Pancreas (tissue), 10 donors: ENCODE results near the gene RHOD. TPM values are rescaled to one million over a fixed set of nuclear protein-coding genes. Genes with fewer than 3 reads are reported as not detected.
A peak's percentile ranks its signal among the peaks of the same experiment; 100 is the strongest.

Experiments
- ATAC-seq, 4 donors: fragments of 200-7000 bp; cut with Tn5 transposase; one replicate each; pipeline versions ENCODE4 v1.8.0 to v1.9.1; 2020; ENCODE audit warnings: mild to moderate bottlenecking in 4 of 4, moderate library complexity in 4 of 4
- DNase-seq, 6 donors: peaks; one replicate each; pipeline ENCODE4 v3.0.0-alpha.2; 2020
- FAIRE-seq: peaks from 2 replicates; lab custom pipeline; 2012; peaks lifted over from hg19 to GRCh38; lab: Jason Lieb, UNC
- H3K27ac ChIP-seq, 4 donors: fragments of 200-600 bp; sonication (generic); 1 replicate in 3 of 4; 2 replicates in 1 of 4; pipeline versions ENCODE4 v1.5.0 to v1.8.0; 2020
- H3K27me3 ChIP-seq, 4 donors: fragments of 200-600 bp; one replicate each; pipeline ENCODE4 v1.8.0; 2021
- H3K36me3 ChIP-seq, 3 donors: fragments of 200-600 bp; sonication (generic) in 1 of 3; one replicate each; pipeline versions ENCODE4 v1.5.0 to v1.8.0; 2020 to 2021
- H3K4me1 ChIP-seq, 3 donors: fragments of 200-600 bp; one replicate each; pipeline ENCODE4 v1.8.0; 2021
- H3K4me3 ChIP-seq, 4 donors: fragments of 200-600 bp; sonication (generic) in 2 of 4; one replicate each; pipeline versions ENCODE4 v1.5.0 to v1.8.0; 2020 to 2021
- H3K9me3 ChIP-seq, 4 donors: fragments of 200-600 bp; one replicate each; pipeline ENCODE4 v1.8.0; 2021
- WGBS, 2 donors: extraction: QIAGEN DNeasy Blood & Tissue Kit; methylation state at CpG; one replicate each; pipeline ENCODE4 v1.1.7; 2013; 5-methylcytosine and 5-hydroxymethylcytosine counted together
- intact Hi-C, 3 donors: fragments of 100-400 bp; cut with DNase I; formaldehyde crosslinking; loops; one replicate each; pipeline versions ENCODE4 v1.11.1 to v1.14.2; 2022
- polyA plus RNA-seq, 2 donors: library from polyadenylated mRNA; stranded (reverse); fragments of 200-250 nt; gene quantifications; one replicate each; pipeline ENCODE4 v1.2.3, GENCODE V29; 2013
- total RNA-seq, 6 donors: library from RNA; stranded (reverse); fragmentation: NEBNext Ultra II Directional in 4 of 6; extraction: Animal tissue kit (Norgen Biotek cat#: 25700) in 4 of 6; gene quantifications; one replicate each; pipeline versions ENCODE4 v1.2.1 to v1.2.4, GENCODE V29; 2021 to 2023
- TF ChIP-seq, protein P1 (sequence below), 4 donors: fragments of 200-600 bp; sonication (generic) in 3 of 4; IDR thresholded peaks; one replicate each; pipeline versions ENCODE4 v1.5.0 to v1.8.0; 2021; ENCODE audit warnings: antibody characterized with exemption in 4 of 4
- donor health status: healthy with polysubstance abuse.
- donor health status: DM: no; HTN: no; CAD: no; lungs with moderate emphysema.
- donor health status: DM: no; HTN: no; CAD: no.
- donor health status: control.
- donor health status: control.
- donor health status: Bipolar disorder and iron deficiency.
- donor health status: DM: yes; HTN: yes; CAD: no.
- donor health status: DM: no; HTN: no; CAD: no.
- donor health status: DM: no; HTN: no; CAD: no.
- donor health status: DM: yes; HTN: yes; CAD: no.

Gene RHOD
- total and polyA plus RNA-seq, 8 donors = 14.9 to 45.8 (median 18.6) TPM

DNA sequence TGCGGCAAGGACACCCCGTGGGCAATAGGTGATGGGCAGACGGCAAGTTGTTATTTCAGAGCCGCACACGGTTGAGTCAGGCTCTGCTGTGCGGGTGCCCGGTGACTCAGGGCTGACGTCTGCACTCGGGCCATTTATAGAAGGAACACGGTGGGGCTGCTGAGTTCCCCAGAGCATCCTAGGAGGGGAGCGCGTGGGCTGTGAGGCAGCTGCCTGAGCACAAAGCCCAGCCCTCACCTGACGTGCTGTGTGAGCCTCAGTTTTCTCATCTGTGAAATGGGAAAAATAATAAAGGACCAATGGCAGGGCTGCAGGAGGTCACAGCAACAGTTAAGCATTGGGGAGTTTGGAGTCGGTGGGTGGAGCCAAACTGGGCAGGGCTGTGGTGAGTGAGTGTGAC lies 11.3 kb upstream of the RHOD start:
- ATAC-seq = no peak
- Histone ChIP-seq H3K27me3 (no peaks in the 10 kb centered on the region), H3K9me3 (no peaks in the 10 kb centered on the region), H3K27ac (no peak overlapping the region), H3K36me3 (no peaks in the 10 kb centered on the region), H3K4me3 (no peak overlapping the region), H3K4me1 (no peaks in the 10 kb centered on the region)
- intact Hi-C loops = no loop called here
- TF ChIP-seq, protein P1, sequence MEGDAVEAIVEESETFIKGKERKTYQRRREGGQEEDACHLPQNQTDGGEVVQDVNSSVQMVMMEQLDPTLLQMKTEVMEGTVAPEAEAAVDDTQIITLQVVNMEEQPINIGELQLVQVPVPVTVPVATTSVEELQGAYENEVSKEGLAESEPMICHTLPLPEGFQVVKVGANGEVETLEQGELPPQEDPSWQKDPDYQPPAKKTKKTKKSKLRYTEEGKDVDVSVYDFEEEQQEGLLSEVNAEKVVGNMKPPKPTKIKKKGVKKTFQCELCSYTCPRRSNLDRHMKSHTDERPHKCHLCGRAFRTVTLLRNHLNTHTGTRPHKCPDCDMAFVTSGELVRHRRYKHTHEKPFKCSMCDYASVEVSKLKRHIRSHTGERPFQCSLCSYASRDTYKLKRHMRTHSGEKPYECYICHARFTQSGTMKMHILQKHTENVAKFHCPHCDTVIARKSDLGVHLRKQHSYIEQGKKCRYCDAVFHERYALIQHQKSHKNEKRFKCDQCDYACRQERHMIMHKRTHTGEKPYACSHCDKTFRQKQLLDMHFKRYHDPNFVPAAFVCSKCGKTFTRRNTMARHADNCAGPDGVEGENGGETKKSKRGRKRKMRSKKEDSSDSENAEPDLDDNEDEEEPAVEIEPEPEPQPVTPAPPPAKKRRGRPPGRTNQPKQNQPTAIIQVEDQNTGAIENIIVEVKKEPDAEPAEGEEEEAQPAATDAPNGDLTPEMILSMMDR (IDR thresholded peaks at IDR 0.05) = no peak
- 61 to 68% methylated on average over 14 of the region's 14 CpGs for WGBS, 2 donors
- DNase-seq = no peak
- FAIRE-seq = no peak

DNA sequence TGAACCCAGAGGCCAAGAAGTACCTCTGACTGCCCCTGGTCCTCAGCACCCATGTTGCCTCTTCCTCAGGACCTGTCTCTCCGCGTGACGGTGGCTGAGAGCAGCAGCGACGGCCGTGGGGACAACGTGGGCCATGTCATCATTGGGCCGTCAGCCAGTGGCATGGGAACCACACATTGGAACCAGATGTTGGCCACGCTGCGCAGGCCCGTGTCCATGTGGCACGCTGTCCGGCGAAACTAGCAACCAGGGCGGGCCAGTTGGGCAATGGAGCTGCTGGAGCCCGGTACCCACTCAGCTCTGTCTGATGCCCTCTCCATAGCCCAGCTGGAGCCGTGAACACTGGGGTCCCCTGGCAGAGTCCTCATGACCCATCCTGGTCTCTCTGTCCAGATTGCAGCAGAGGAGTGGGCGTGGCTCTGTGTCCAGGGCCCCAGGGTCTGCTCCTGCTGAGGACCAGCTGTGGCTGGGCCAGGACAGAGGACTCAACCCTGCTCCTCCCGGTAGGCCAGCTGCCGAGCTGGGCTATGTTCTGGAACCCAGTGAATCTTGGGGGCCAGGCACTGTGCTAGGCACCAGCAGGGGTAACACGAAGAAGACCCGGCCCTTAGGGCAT lies 8.0 kb upstream of the RHOD start:
- no peak for DNase-seq
- H3K9me3 ChIP-seq = no peaks in the 10 kb centered on the region
- 88 to 92% methylated on average over 22 of the region's 22 CpGs for whole genome bisulfite sequencing, 2 donors
- TF ChIP-seq, protein P1 (IDR thresholded peaks at IDR 0.05) = no peak
- H3K36me3 ChIP-seq = no peaks in the 10 kb centered on the region
- intact Hi-C loops = no loop called here
- no peak overlapping the region for H3K4me3 ChIP-seq
- no peak for FAIRE-seq
- H3K4me1 ChIP-seq = no peaks in the 10 kb centered on the region
- H3K27ac ChIP-seq = no peak overlapping the region
- no peak for ATAC-seq
- H3K27me3 ChIP-seq = no peaks in the 10 kb centered on the region

DNA sequence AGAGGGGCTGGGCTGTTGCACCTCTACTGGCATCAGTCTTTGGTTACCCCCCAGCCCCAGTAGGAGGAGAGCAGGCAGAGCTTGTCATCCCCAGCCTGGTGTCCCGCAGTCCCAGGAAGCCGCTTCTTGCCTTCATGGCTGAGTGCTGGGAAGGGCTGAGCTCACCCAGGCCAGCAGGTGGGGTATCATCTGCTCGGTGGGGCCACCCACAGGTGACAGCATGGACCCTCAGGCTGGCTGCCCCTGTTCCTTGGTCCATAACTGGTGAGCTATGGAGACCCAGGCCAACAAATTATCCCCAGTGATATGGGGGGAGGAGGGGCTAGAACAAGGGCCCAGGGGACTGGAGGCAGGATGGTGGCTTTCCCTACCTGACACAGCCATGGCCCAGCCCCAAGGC lies 6.5 kb upstream of the RHOD start:
- peak in 1 of 6 donors; percentile 57 for DNase-seq
- no peak overlapping the region for H3K27ac ChIP-seq
- intact Hi-C loops = no loop called here
- H3K4me3 ChIP-seq = no peak overlapping the region
- peaks cover 7 to 10% (median 9%) of the 10 kb centered on the region in 3 donors for H3K4me1 ChIP-seq
- TF ChIP-seq, protein P1 (IDR thresholded peaks at IDR 0.05) = no peak
- ATAC-seq = no peak
- WGBS, 2 donors = 84 to 91% methylated on average over 3 of the region's 3 CpGs
- no peaks in the 10 kb centered on the region for H3K36me3 ChIP-seq
- H3K9me3 ChIP-seq = no peaks in the 10 kb centered on the region
- no peaks in the 10 kb centered on the region for H3K27me3 ChIP-seq
- FAIRE-seq = no peak

DNA sequence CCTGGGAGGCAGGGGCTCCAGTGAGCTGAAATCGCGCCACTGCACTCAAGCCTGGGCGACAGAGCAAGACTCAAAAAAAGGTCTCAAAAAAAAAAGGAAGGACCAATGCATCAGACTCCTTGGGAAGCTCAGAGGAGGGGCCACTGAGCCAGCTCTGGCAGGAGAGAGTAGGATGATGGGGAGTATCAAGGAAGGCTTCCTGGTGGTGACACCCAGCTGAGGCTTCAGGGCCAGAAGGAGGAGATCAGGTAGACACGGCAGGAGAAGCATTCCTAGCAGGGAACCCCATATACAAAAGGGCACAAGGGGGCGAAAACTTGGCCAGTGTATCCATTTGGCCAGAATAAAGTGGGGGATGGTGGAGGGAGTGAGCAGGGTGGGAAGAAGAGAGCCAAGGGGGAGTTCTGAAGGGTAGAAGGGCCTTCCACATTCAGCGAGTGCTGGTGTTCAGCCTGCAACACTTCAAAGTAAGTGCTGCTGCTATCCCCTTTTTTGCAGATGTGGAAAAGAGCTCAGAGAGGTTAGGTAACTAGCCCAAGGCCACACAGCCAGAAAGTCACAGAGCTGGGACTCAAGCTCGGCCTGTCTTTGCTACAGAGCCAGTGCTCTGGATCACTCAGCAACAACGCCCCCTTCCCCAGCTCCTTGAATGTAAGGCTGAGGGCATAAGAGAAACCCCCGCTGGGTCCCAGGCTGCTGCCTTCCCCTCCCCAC lies 5.3 kb upstream of the RHOD start:
- 85 to 90% methylated on average over 9 of the region's 9 CpGs for WGBS, 2 donors
- ATAC-seq = no peak
- FAIRE-seq = no peak
- Histone ChIP-seq H3K4me3 (no peak overlapping the region), H3K4me1 (peaks cover 18 to 22% (median 19%) of the 10 kb centered on the region in 3 donors), H3K36me3 (no peaks in the 10 kb centered on the region), H3K27ac (no peak overlapping the region), H3K27me3 (no peaks in the 10 kb centered on the region), H3K9me3 (no peaks in the 10 kb centered on the region)
- intact Hi-C loops = no loop called here
- no peak for DNase-seq
- TF ChIP-seq, protein P1 (IDR thresholded peaks at IDR 0.05) = no peak

DNA sequence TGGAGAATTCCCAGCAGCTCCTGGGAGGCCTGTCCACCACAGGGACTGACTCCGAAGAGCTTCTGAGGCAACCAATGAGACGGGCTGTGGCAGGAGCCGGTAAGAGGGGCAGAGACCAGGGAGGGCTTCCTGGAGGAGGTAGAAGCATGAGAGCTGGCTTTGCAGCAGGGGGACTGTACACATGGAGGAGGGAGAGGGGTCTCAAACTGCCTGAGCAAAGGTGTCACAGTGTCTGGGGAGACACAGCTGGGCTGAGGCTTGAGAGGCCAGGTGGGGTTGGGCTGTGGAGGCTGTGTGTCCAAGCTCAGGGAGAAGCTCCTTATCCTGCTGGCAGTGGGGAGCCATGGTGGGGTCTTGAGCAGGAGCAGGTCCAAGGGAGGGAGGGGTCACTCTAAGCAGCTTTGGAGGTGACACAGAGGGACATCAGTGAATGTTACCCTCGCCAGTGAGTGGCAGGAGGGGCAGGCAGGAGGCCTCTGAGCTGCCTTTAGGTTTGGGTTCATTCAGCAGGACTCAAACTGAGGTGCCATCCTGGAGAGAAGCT lies 4.6 kb upstream of the RHOD start:
- no peaks in the 10 kb centered on the region for H3K27me3 ChIP-seq
- ATAC-seq (no peak), DNase-seq (no peak), FAIRE-seq (no peak)
- H3K4me1 ChIP-seq = peaks cover 19 to 23% (median 20%) of the 10 kb centered on the region in 3 donors
- no peaks in the 10 kb centered on the region for H3K36me3 ChIP-seq
- 87 to 88% methylated on average over 4 of the region's 4 CpGs for WGBS, 2 donors
- intact Hi-C loops = no loop called here
- TF ChIP-seq, protein P1 (IDR thresholded peaks at IDR 0.05) = no peak
- no peaks in the 10 kb centered on the region for H3K9me3 ChIP-seq
- H3K4me3 ChIP-seq = no peak overlapping the region
- H3K27ac ChIP-seq = no peak overlapping the region
